GM23338 (cell line): ENCODE results near the gene SCNN1A.

Source experiments
- EZH2 ChIP-seq: fragments of 200-600 bp; sonication (generic); IDR thresholded peaks from one replicate; pipeline ENCODE4 v1.8.0; 2017; ENCODE audit warnings: antibody characterized with exemption, mild to moderate bottlenecking, low read depth; ENCODE audit not compliant: unreplicated experiment
- ZNF114 ChIP-seq: fragments of 250-450 bp; sonication (Bioruptor Pico); IDR thresholded peaks from 2 replicates; pipeline ENCODE4 v1.5.0; 2020; ENCODE audit warnings: mild to moderate bottlenecking, moderate library complexity
- TF ChIP-seq, protein P1 (sequence below), 2 experiments: fragments of 200-600 bp in 1 of 2; sonication (generic) in 1 of 2; conservative IDR thresholded peaks; 2 replicates each; pipeline versions ENCODE4 v1.5.1 to v1.6.1; 2016 to 2017; ENCODE audit warnings: antibody characterized with exemption in 2 of 2, low read depth in 2 of 2, mild to moderate bottlenecking in 2 of 2, moderate library complexity in 1 of 2
- TF ChIP-seq, protein P2 (sequence below): IDR thresholded peaks from 2 replicates; pipeline ENCODE4 v1.6.1; 2016; ENCODE audit warnings: antibody characterized with exemption

DNA sequence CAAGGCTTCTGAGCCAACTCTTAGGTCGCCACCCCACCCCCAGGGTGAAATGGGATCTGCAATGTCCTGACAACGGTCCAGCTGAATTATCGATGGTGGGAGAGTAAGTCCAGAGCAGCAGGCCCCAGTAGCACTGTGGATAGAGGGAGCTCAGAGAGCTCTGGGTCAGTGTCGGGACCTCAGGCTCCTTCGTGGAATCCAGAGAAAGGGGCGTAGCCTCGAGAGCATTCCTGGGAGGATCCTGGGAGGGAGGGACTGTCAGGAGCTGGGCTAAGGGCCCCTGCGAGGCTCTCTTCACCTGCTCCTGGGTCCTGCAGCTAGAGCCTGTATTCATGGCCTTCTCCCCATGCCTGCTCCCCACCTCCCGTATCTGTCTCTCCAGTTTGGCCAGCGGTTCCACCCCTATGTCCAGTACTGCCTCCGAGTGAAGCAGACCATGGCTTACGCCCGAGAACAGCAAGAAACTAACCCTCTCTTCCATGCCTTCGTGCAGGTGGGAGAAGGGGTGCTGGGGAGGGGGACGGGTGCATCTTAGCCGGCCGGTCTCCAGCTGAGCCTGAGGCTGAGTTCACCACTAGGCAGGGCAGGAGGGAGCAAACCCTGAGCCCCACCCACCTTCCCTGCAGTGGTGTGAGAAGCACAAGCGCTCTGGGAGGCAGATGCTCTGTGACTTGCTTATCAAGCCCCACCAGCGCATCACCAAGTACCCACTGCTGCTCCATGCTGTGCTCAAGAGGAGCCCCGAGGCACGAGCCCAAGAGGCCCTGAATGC lies 58.3 kb downstream of the SCNN1A start:
- TF ChIP-seq, protein P1, sequence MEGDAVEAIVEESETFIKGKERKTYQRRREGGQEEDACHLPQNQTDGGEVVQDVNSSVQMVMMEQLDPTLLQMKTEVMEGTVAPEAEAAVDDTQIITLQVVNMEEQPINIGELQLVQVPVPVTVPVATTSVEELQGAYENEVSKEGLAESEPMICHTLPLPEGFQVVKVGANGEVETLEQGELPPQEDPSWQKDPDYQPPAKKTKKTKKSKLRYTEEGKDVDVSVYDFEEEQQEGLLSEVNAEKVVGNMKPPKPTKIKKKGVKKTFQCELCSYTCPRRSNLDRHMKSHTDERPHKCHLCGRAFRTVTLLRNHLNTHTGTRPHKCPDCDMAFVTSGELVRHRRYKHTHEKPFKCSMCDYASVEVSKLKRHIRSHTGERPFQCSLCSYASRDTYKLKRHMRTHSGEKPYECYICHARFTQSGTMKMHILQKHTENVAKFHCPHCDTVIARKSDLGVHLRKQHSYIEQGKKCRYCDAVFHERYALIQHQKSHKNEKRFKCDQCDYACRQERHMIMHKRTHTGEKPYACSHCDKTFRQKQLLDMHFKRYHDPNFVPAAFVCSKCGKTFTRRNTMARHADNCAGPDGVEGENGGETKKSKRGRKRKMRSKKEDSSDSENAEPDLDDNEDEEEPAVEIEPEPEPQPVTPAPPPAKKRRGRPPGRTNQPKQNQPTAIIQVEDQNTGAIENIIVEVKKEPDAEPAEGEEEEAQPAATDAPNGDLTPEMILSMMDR (conservative IDR thresholded peaks at IDR 0.05; ENCODE audit: low read depth in 2 of 2): 0 out of 4 replicates have a peak, but pooled peaks of 1 of the 2 experiments have one; percentile 9
- TF ChIP-seq ZNF114 (CRISPR knock-in tag): no peak
- TF ChIP-seq EZH2: no peak
- TF ChIP-seq, protein P2, sequence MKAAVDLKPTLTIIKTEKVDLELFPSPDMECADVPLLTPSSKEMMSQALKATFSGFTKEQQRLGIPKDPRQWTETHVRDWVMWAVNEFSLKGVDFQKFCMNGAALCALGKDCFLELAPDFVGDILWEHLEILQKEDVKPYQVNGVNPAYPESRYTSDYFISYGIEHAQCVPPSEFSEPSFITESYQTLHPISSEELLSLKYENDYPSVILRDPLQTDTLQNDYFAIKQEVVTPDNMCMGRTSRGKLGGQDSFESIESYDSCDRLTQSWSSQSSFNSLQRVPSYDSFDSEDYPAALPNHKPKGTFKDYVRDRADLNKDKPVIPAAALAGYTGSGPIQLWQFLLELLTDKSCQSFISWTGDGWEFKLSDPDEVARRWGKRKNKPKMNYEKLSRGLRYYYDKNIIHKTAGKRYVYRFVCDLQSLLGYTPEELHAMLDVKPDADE: no peak
